Peyer's patch (tissue), 4 donors: Measurements from ENCODE around the gene INF2.

Experiments
- POLR2A ChIP-seq, 2 donors: fragments of 450-650 bp; IDR thresholded peaks; one replicate each; pipeline ENCODE4 v1.5.1; 2017; ENCODE audit warnings: antibody characterized with exemption in 2 of 2, mild to moderate bottlenecking in 2 of 2, moderate library complexity in 2 of 2
- TF ChIP-seq, protein P1 (sequence below), 6 experiments: fragments of 450-650 bp in 4 of 6; fragments of 200-600 bp in 2 of 6; sonication (generic) in 1 of 6; IDR thresholded peaks; one replicate each; pipeline ENCODE4 v1.5.1; 2017 to 2019; ENCODE audit warnings: antibody characterized with exemption in 6 of 6, mild to moderate bottlenecking in 3 of 6, moderate library complexity in 1 of 6

- TF ChIP-seq, protein P1, sequence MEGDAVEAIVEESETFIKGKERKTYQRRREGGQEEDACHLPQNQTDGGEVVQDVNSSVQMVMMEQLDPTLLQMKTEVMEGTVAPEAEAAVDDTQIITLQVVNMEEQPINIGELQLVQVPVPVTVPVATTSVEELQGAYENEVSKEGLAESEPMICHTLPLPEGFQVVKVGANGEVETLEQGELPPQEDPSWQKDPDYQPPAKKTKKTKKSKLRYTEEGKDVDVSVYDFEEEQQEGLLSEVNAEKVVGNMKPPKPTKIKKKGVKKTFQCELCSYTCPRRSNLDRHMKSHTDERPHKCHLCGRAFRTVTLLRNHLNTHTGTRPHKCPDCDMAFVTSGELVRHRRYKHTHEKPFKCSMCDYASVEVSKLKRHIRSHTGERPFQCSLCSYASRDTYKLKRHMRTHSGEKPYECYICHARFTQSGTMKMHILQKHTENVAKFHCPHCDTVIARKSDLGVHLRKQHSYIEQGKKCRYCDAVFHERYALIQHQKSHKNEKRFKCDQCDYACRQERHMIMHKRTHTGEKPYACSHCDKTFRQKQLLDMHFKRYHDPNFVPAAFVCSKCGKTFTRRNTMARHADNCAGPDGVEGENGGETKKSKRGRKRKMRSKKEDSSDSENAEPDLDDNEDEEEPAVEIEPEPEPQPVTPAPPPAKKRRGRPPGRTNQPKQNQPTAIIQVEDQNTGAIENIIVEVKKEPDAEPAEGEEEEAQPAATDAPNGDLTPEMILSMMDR (IDR thresholded peaks at IDR 0.05) = no peak
- no peak for TF ChIP-seq POLR2A (IDR thresholded peaks at IDR 0.05)
These were observed 82.0 kb downstream of the INF2 start for GRCh38 chr14:104771374-104771773.
